HG03565 (cell line): ENCODE results near the gene PDSS2.

ENCODE experiments used
- ATAC-seq: cut with Tn5 transposase; IDR thresholded peaks from one replicate; pipeline ENCODE4 v1.9.1; 2021; ENCODE audit warnings: mild to moderate bottlenecking, moderate library complexity; ENCODE audit not compliant: unreplicated experiment

Gene PDSS2

DNA sequence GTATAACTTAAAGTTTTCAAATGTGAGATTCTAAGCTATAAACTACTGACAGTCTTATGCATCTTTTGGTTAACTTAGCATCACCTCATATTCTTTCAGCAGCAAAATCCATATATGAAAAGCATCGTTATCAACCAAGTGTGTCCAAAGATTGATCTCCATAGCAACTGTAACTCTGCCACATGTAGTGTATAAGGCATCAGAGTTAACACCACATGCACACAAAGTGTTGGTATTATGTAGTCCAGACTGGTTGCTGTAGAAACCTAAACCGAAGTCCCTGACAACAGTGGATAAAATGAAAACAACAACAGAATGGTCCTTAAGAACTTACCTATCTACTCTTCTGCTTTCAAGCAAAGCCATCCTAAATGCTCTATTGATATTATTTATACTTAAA lies 39.6 kb downstream of the PDSS2 start:
- no peak for ATAC-seq

DNA sequence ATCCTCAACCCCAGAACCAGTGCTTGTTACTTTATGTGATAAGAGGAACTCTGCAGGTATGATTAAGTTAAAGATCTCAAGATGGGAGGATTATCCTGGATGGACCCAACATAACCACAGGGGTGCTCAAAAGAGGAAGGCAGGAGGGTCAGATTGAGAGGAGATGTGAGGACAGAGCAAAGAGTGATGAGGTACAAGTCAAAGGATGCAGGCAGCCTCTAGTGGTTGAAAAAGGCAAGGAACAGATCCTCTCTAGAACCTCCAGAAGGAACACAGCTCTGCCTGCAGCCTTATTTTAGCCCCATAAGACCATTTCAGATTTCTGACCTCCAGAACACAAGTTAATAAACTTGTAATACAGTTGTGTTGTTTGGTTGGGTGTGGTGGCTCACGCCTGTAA lies 41.2 kb downstream of the PDSS2 start:
- no peak for ATAC-seq

DNA sequence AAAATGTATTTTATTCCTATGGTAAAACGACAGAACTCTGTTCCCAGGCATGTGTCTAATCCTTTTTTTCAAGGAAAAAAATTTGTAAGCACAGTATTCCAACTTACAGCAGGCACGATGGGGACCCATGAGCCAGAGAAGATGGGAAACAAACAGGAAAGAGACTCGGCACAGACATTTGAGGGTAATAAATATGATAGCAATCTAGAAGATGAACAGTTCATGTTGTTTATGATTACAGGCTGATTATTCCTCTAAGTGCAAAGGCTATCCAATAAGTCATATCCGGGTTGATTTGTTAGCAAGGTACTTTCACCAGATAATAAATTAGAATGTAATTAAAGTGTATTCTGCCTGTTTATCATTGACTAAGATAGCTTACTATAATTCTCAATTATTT lies 43.2 kb downstream of the PDSS2 start:
- ATAC-seq: no peak

DNA sequence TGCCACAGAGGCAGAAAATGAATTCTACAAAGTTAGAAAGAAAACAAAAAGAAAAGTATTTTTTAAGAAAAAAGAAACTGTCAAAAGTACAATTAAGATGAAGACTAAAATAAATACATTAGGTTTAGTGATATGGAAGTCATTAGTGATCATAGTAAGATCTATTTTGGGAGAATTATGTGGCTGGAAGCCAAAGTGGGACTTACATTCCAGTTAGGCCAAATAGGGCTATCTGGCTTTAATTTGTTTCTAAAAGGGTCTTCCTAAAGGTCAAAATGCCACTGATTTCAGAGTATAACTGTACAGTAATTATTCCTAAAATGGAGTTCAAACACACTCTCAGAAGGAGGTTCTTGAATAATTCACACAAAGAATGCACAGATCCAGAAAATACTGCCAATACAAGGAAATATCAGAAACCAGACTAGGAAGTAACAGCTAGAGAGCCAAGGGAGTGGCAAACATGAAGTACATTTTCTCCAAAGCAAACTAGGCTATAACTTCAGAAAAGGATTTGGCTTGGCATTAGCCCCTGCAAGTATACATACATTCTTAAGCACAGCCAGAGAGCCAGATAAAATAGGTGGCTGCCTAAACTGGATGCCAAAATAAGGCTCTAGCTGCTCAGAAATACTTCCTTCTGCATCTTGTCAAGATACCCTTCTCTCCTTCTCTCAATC lies 45.3 kb downstream of the PDSS2 start:
- ATAC-seq: no peak

DNA sequence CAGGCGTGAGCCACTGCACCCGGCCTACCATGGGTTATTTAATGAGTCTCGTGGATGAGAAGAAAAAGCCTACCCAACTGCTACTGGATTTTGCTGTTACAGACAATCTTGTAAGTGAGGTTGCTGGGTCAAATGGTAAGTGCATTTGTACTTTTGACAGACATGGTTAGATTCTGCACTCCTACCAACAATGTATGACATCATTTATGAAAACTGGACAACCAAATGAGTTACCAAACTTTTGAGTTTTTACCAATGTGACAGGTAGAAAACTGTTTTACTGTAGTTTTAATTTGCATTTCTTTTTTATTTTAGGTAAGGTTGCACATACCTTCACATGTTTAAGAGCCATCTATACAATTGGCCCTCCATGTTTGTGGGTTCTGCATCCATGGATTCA lies 48.2 kb downstream of the PDSS2 start:
- no peak for ATAC-seq

DNA sequence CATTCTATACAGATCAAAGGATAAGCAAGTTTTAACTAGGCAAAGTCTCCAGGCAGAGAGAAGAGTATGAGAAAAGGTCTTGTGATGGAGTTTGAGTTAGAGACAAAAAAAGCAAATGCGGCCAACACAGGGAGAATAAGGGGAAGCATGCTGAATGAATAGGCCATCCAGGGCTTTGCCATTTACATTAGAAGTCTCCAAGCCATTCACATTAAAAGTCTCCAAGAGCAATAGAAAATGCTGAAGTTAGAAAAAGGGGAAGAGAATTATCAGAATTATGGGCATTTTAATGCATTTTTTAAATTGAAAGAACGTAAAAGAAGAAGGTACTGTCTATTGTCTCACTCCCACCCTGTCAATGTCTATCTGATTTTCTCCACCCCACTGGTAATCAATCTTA lies 49.4 kb downstream of the PDSS2 start:
- ATAC-seq: no peak

DNA sequence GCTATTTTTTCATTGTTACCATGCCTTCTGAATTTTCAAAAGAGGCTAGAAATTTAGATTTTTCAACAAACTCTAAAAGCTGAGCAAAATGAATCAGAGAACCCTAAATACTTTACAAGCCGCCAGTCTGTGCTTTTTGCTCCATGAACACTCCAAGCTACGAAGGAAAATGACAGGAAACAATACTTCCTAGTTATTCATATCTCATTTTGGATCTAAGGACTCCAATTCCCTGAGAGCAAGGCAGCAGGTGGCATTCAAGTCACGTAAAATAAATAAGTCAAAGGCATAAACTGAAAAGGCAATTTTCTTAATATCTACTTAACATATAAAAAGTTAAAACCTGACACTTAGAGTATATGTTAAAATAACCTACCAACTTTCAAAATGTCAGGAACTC lies 50.6 kb downstream of the PDSS2 start:
- no peak for ATAC-seq

DNA sequence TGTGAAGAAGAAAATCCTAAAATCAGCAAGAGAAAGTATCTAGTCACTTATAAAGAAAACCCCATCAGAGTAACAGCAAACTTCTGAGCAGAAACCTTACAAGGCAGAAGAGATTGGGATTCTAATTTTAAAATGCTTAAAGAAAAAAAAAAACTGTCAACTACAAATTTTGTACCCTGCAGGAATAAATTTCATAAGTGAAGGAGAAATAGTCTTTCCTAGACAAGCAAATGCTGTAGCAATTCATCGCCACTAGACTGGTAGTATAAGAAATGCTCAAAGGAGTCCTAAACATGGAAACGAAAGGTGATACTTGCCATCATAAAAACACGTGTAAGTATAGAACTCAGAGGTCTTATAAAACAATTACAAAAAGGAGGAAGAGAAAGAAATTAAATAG lies 54.4 kb downstream of the PDSS2 start:
- ATAC-seq: no peak

DNA sequence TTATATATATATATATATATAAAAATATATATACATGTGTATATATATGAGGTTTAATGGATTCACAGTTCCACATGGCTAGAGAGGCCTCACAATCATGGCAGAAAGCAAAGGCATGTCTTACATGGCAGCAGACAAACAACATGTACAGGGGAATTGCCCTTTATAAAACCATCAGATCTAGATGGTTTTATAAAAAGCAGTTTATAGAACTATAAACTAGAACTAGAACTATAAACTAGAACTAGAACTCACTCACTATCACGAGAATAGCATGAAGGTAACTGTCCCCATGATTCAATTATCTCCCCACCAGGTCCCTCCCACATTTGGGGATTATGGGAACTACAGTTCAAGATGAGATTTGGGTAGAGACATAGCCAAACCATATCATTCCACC lies 56.8 kb downstream of the PDSS2 start:
- ATAC-seq: no peak

DNA sequence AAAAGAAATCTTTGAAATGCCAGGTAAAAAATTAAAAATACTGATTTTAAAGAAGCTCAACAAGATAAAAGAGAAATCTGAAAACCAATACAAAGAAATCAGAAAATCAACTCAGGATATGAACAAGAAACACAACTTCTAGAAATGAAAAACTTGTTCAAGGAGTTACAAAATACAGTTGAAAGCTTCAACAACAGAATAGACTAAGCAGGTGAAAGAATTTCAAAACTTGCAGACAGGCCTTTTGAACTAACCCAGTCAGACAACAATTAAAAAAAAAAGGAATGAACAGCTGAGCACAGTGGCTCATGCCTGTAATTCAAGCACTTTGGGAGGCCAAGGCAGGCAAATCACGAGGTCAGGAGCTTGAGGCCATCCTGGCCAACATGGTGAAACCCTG lies 57.8 kb downstream of the PDSS2 start:
- no peak for ATAC-seq

DNA sequence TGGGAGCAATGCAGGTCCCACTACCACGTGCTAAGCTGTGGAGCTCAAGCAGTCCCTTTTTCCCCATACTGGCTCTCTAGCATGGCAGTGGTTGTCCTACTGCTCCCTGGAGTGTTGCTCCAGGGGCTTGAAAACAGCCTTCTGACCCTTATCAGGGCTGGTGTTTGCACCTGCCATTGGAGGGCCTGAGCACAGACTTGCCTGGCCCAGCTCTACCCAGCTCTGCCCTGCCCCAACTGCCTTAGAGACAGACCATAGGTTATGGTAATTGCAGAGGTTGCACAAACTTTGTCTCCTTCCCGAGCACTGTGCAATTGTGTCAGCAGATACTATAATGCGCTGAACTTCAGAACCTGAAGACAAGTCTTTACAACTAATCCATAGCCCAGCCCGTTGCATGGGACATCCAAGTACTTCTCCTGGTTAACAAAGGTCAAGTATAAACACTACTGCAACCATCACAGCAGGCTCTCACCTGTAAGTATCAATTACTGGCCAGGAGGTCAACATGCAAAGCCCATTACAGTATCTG lies 58.7 kb downstream of the PDSS2 start:
- ATAC-seq: no peak

DNA sequence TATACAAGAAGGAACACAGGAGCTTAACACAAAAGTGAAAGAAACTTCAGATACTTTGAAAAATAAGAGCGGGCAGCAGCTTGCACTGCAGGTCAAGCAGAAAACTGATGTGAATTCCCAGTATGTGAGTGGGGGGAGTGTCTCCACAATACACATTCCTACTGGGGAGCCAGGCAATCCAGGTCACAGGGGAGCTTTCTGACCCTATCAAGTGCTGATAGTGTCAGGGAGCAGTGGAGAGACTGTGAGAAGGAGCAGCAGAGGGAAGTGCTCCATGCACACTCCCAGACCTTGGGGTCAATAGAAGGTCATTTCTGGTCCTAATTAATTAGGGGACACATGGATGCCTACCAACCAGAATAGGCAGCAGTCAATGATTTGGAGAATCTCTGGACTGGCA lies 59.4 kb downstream of the PDSS2 start:
- no peak for ATAC-seq

DNA sequence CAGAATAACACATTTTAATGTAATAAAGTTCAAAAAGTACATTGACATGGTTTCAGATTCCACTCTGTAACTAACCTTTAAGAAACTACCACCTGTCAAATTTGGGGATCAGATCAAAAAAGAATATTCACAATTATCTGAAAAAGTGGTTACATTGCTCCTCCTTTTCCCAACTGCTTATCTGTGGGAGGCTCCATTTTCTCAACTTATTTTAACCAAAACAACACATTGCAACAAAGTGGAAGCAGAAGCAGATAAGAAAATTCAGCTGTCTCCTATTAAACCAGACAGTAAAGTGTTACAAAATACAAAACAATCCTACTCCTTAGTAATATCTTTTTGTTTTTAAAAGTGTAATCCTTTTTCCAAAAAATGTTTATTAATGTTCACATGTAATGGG lies 61.4 kb downstream of the PDSS2 start:
- ATAC-seq: no peak

DNA sequence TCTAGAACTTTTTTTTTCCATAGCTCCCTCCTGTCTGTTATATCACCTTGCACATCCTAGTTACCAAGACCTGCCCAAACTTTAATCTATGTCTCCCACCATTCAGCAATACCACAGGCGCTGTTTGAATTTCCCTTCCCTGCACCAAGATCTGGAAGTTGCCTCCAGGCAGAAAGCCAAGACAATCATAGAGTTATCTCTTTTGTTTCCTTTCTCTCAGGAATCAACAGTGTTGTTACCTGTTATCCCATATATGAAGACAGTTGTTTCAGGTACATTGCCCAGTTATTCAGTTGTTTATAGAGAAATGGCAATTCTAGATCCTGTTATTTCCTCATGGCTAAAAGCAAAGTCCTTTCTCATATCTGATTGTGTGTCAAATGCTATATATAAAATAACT lies 63.2 kb downstream of the PDSS2 start:
- ATAC-seq: no peak

DNA sequence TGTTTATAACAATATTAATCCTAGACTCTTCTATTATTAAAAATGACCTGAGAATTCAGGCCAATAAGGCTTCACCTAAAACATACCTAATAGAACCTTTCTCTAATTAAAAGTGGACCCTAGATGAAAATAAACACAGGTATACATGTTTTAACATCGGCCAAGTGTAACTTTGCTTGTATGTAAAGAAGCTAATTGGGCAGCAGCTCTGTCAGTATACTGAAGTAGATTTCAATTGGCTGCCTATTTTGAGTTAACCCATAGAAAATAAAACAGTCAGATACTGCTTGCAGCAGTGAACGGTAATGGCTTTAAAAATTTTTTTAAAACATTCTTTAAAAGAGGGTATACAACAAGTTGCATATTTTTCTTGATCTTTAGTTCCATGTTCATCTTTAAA lies 67.3 kb downstream of the PDSS2 start:
- ATAC-seq: no peak

DNA sequence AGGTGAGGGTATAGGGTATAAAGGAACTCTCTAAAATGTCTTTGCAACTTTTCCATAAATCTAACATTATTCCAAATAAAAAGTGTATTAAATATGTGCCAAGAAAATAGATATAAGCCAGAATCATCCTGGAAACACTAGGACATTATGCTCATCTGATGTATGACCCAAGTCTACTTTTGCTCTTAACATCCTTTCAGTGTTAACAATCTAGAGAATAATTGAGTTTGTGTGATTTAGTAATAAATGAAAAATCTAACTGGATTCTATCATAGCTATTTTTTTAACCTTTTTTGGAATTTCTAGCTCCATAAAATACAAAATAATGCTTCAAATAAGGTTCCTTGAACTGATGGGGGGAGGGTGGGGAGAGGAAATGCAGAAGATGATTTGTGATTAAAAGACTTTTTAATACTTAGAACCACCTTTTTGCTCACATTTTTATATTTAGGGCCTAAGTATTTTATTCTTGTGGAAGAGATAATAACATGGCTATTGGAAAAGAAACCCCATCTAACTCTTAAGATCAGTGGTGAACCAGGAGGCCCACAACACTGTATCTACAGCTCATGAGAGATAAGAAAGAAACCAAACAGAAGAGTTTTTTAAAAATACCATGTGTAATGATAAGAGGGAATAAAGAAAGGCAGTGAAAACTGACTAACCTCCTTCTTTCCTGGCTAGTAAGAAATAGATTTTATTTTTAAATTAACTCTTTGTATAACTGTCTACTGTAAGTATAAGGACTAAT lies 68.5 kb downstream of the PDSS2 start:
- ATAC-seq: no peak

DNA sequence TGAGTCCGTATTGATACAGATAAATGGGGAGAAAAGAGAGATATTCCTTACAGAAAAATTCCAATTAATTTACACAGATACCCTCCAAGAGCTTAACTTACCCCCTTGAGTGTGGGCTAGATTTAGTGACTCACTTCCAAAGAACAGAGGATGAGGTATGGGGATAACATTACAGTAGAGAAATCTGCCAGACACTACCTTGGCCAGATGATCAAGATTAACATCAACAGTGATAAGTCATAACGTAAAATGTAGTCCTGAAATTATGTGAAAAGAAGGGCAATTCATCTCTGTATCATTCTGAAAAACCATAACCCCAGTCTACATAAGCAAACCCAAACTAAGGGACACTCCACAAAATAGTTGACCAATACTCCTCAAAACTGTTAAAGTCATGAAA lies 69.3 kb downstream of the PDSS2 start:
- no peak for ATAC-seq

DNA sequence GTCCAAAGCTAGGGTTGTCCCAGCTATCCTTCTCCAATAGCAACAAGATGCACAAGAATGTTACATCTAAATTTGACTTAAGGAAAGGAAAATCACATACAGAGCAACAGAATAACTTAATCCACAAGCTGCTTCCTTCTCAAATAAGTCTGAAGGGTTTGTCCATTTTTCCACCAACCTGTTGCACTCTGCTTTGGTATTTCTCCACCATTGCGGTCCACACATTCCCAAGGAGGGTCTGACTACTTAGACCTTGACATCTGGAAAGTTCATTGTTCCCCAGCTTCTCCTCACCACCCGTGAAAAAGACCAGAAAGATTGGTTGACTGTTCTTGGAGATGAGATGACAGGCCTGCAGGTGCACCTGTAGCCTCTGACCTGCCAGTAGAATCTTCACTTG lies 72.5 kb downstream of the PDSS2 start:
- no peak for ATAC-seq

DNA sequence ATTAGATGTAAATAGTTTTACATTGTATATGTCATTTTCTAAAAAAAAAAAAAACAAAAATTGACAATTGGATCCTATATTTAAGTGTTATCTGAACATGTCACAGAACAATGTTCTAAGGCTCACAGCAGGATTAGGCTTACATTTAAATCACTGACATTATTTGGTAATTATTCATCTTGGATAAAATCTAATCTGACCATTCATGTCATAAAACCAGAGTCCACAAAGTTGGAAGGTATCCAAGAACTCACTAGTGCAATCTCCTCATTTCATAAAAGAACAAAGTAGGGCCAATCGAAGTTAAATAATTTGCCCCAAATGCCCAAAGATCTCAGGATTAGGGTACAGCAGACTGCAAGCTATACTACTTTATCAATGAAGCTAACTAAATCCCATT lies 73.0 kb downstream of the PDSS2 start:
- ATAC-seq: no peak

DNA sequence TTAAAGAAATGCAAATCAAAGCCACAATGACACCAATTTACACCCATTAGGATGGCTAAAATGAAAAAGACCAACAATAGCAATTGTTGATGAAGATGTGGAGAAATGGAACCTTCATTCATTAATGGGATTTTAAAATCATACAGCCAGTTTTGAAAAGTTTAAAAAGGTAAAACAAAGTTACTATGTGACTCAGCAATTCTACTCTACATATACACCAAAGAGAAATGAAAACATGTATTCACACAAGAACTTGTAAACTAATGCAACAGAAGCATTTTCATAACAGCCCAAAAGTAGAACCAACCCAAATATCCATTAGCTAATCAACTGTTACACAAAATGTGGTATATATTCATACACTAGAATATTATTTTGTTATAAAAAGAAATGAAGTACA lies 75.7 kb downstream of the PDSS2 start:
- ATAC-seq: no peak

DNA sequence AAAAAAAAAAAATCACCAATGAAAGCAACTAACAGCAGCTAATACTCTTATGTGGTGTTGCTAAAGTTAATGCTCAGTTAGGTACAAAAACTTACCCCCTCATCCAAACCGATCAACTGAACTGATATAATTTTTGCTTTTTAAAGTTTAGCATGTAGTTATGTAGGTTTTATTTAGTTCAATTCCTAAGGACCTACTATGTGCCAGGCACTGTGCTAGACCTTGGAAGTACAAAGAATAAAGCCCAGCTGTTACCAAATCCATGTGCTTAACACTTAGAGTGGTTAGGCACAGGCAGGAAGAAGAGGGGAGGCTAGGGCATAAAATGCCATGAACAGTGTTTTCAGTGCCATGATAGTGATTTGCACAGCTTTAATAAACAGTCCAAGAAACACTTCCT lies 85.1 kb downstream of the PDSS2 start:
- no peak for ATAC-seq

DNA sequence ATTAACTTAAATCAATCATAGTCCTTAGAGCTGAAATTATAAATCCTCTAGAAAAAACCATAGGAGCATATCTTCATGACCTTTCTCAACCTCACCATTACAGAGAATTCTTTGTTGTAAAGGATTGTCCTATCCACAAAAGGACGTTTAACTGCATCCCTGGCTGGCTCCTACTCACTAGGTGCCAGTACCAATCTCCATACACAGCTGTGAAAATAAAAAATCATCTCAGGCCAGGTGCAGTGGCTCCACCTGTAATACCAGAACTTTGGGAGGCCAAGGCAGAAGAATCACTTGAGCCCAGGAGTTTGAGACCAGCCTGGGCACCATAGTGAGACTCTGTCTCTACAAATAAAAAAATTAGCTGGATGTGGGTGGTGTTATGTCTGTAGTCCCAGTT lies 89.9 kb downstream of the PDSS2 start:
- no peak for ATAC-seq

DNA sequence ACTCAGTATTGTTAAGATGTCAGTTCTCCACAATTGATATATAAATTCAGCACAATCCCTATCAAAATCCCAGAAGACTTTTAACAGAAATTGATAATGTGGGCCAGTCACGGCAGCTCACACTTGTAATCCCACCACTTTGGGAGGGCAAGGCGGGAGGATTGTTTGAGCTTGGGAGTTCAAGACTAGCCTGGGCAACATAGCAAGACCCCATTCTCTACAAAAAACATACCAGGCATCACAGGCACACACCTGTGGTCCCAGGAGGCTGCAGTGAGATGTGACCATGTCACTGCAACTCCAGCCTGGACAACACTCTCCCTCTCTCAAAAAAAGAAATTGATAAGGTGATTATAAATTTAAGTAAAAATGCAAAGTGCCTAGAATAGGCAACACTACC lies 90.9 kb downstream of the PDSS2 start:
- ATAC-seq: no peak
